ENCODE data around the gene PAXX. TPM values are rescaled to one million over a fixed set of nuclear protein-coding genes. Genes with fewer than 3 reads are reported as not detected.

Gene PAXX
- total RNA-seq, 1 experiment from 2014 or later, result 89.0 TPM

DNA sequence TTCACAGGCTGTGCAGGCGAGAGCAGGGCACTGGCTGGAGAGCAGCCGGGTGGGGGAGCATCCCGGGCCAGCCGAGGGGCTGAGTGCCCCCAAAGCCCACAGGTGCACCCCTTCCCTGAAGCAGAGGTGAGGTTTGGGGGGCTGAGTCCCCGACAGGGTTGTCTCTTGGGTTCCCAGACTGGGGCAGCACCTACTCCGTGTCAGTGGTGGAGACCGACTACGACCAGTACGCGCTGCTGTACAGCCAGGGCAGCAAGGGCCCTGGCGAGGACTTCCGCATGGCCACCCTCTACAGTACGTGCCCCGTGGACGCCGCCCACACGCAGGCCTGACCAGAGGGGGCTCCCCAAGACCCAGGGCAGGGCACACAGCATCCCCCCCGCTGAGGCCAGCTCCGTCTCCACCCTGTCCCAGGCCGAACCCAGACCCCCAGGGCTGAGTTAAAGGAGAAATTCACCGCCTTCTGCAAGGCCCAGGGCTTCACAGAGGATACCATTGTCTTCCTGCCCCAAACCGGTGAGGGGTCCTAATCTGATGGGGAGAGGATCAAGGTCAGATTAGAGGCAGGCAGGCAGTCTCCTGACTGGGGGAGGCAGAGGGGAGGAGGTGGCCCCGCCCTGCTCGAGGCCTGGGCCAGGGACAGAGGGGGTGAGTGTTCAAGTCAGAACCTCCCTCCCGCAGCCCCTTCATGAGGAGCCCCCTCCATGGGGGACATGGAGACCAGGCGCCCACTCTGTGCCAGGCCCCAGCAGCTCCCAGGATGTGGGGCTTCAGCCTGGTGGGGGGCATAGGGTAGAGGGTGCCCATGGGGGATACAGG is 12.2 kb upstream of the PAXX start:
- BruUV-seq (replicated peaks), result no TSS peak
- no peak overlapping the region for H3K4me2 ChIP-seq (ENCODE audit: low read length)

More for the DNA sequence above, 12.2 kb upstream of the PAXX start:
- TF ChIP-seq JUND (IDR thresholded peaks at IDR 0.05) (no peak), ZNF274 (IDR thresholded peaks at IDR 0.05; ENCODE audit: low read depth, low read length) (no peak), EZH2 (IDR thresholded peaks at IDR 0.05) (no peak), CBX3 (IDR thresholded peaks at IDR 0.05; ENCODE audit: low read depth) (no peak), YY1 (IDR thresholded peaks at IDR 0.05; ENCODE audit: extremely low read depth, insufficient replicate concordance, low read depth, low read length) (no peak), EZH2phosphoT487 (IDR thresholded peaks at IDR 0.05; ENCODE audit: borderline replicate concordance) (no peak), SIN3A (IDR thresholded peaks at IDR 0.05; ENCODE audit: low read depth) (no peak), FOSL1 (IDR thresholded peaks at IDR 0.05; ENCODE audit: low read depth) (no peak), ELF1 (IDR thresholded peaks at IDR 0.05; ENCODE audit: borderline replicate concordance, low read depth) (no peak), CEBPB (IDR thresholded peaks at IDR 0.05; ENCODE audit: low read depth) (no peak)
- TF ChIP-seq, protein P1, sequence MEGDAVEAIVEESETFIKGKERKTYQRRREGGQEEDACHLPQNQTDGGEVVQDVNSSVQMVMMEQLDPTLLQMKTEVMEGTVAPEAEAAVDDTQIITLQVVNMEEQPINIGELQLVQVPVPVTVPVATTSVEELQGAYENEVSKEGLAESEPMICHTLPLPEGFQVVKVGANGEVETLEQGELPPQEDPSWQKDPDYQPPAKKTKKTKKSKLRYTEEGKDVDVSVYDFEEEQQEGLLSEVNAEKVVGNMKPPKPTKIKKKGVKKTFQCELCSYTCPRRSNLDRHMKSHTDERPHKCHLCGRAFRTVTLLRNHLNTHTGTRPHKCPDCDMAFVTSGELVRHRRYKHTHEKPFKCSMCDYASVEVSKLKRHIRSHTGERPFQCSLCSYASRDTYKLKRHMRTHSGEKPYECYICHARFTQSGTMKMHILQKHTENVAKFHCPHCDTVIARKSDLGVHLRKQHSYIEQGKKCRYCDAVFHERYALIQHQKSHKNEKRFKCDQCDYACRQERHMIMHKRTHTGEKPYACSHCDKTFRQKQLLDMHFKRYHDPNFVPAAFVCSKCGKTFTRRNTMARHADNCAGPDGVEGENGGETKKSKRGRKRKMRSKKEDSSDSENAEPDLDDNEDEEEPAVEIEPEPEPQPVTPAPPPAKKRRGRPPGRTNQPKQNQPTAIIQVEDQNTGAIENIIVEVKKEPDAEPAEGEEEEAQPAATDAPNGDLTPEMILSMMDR (IDR thresholded peaks at IDR 0.05 in 2 of 3, conservative IDR thresholded peaks at IDR 0.05 in 1 of 3; ENCODE audit: borderline replicate concordance in 1 of 3, insufficient read depth in 1 of 3, low read depth in 2 of 3, low read length in 2 of 3), result no peak
- POLR2A ChIA-PET, result no interaction called here
- H3K4me1 ChIP-seq (ENCODE audit: control insufficient read depth in 1 of 2, insufficient read depth in 2 of 2, low read length in 2 of 2), result peaks cover 2 to 25% of the 10 kb centered on the region in 2 experiments; a peak in 3 of 4 replicates
- no peak overlapping the region for H3K4me3 ChIP-seq (replicated peaks in 1 of 2; ENCODE audit: low read depth in 1 of 2, low read length in 2 of 2)
- no peaks in the 10 kb centered on the region for H3K36me3 ChIP-seq (ENCODE audit: control insufficient read depth in 1 of 2, insufficient read depth in 2 of 2, low read length in 2 of 2)
- peak overlapping the region; percentile 18; the same call in 1 of the 2 replicates for H3K27ac ChIP-seq (ENCODE audit: low read depth, low read length)
- H3K79me2 ChIP-seq (ENCODE audit: insufficient read depth, low read length), result no peaks in the 10 kb centered on the region
- no peaks in the 10 kb centered on the region for H3K9me3 ChIP-seq (ENCODE audit: control insufficient read depth in 1 of 2, insufficient read depth in 1 of 2, low read depth in 1 of 2, low read length in 2 of 2)
- DNase-seq (ENCODE audit: low read depth, low spot score), result no peak
- H2AFZ ChIP-seq (ENCODE audit: low read depth, low read length, poor library complexity, severe bottlenecking), result no peak overlapping the region
- no peak for ATAC-seq
- RAD21 ChIA-PET (ENCODE audit: low non-redundant PET in 1 of 2, low total read pairs in 2 of 2, uncharacterized antibody in 2 of 2, unreplicated experiment in 2 of 2), result no interaction called here
- intact Hi-C loops (cut with micrococcal nuclease), result no loop called here
- H4K20me1 ChIP-seq (ENCODE audit: insufficient read depth), result no peaks in the 10 kb centered on the region
- H3K27me3 ChIP-seq (ENCODE audit: insufficient read depth, low read length), result no peaks in the 10 kb centered on the region
- CTCF ChIA-PET, result no interaction called here
- no peaks in the 10 kb centered on the region for H3K9me2 ChIP-seq (ENCODE audit: insufficient read depth)
- no peak overlapping the region for H3K9ac ChIP-seq (ENCODE audit: low read length)

All from HCT116 (cell line).